GM12878 (cell line): ENCODE measurements around the gene SAPCD2. TPM values are rescaled to one million over a fixed set of nuclear protein-coding genes. Genes with fewer than 3 reads are reported as not detected.

Experiments
- CBFB ChIP-seq: IDR thresholded peaks from 2 replicates; pipeline ENCODE4 v1.6.1; 2016; ENCODE audit warnings: antibody characterized with exemption, low read depth
- CHD2 ChIP-seq: IDR thresholded peaks from 2 replicates; pipeline ENCODE4 v1.6.1; 2011; ENCODE audit warnings: low read depth, low read length, improper control_type of control experiment, borderline replicate concordance
- ESRRA ChIP-seq: IDR thresholded peaks from 2 replicates; pipeline ENCODE4 v1.6.1; 2012; ENCODE audit warnings: mild to moderate bottlenecking, low read length, improper control_type of control experiment
- JUNB ChIP-seq: IDR thresholded peaks from 2 replicates; pipeline ENCODE4 v1.6.1; 2016; ENCODE audit warnings: antibody characterized with exemption, mild to moderate bottlenecking
- LARP7 ChIP-seq: fragments of 450-650 bp; IDR thresholded peaks from 2 replicates; pipeline ENCODE4 v1.6.1; 2017; ENCODE audit warnings: mild to moderate bottlenecking
- NFYB ChIP-seq: IDR thresholded peaks from 2 replicates; pipeline ENCODE4 v1.6.1; 2011; ENCODE audit warnings: low read depth, mild to moderate bottlenecking, low read length, improper control_type of control experiment, moderate library complexity; ENCODE audit not compliant: insufficient read depth
- NKRF ChIP-seq: fragments of 450-650 bp; conservative IDR thresholded peaks from 2 replicates; pipeline ENCODE4 v1.6.1; 2017; ENCODE audit warnings: mild to moderate bottlenecking, moderate library complexity
- NR2C1 ChIP-seq: fragments of 450-650 bp; IDR thresholded peaks from 2 replicates; pipeline ENCODE4 v1.6.1; 2017; ENCODE audit warnings: antibody characterized with exemption, mild to moderate bottlenecking, moderate library complexity
- NRF1 ChIP-seq: conservative IDR thresholded peaks from 2 replicates; pipeline ENCODE4 v1.6.1; 2011; ENCODE audit warnings: mild to moderate bottlenecking, low read depth, low read length, improper control_type of control experiment
- PAX5 ChIP-seq: IDR thresholded peaks from 2 replicates; pipeline ENCODE4 v1.6.1; 2011; ENCODE audit warnings: low read depth, low read length, borderline replicate concordance
- PBX3 ChIP-seq: IDR thresholded peaks from 2 replicates; pipeline ENCODE4 v1.6.1; 2011; ENCODE audit warnings: mild to moderate bottlenecking, low read depth, low read length, moderate library complexity; ENCODE audit not compliant: insufficient replicate concordance
- POLR2AphosphoS5 ChIP-seq: IDR thresholded peaks from 2 replicates; pipeline ENCODE4 v1.6.1; 2011; ENCODE audit warnings: mild to moderate bottlenecking, low read length, inconsistent platforms
- RAD51 ChIP-seq: fragments of 450-650 bp; IDR thresholded peaks from 2 replicates; pipeline ENCODE4 v1.6.1; 2016; ENCODE audit warnings: moderate library complexity, mild to moderate bottlenecking, inconsistent platforms
- RFX5 ChIP-seq: IDR thresholded peaks from 2 replicates; pipeline ENCODE4 v1.6.1; 2011; ENCODE audit warnings: low read depth, low read length, improper control_type of control experiment
- SMAD5 ChIP-seq: IDR thresholded peaks from 2 replicates; pipeline ENCODE4 v1.6.1; 2016; ENCODE audit warnings: antibody characterized with exemption, low read depth
- STAT1 ChIP-seq: fragments of 450-650 bp; conservative IDR thresholded peaks from 2 replicates; pipeline ENCODE4 v1.6.1; 2014; ENCODE audit warnings: antibody characterized with exemption, mild to moderate bottlenecking
- STAT3 ChIP-seq: IDR thresholded peaks from 2 replicates; pipeline ENCODE4 v1.6.1; 2011; ENCODE audit warnings: low read depth, low read length, improper control_type of control experiment
- SUPT20H ChIP-seq: IDR thresholded peaks from 2 replicates; pipeline ENCODE4 v1.6.1; 2011; ENCODE audit warnings: low read depth, mild to moderate bottlenecking, low read length, moderate library complexity, borderline replicate concordance; ENCODE audit not compliant: control insufficient read depth
- TCF7 ChIP-seq: IDR thresholded peaks from 2 replicates; pipeline ENCODE4 v1.6.1; 2014; ENCODE audit warnings: antibody characterized with exemption, borderline replicate concordance
- ZBTB11 ChIP-seq: fragments of 450-650 bp; formaldehyde crosslinking; IDR thresholded peaks from 2 replicates; pipeline ENCODE4 v1.5.0; 2022; ENCODE audit warnings: mild to moderate bottlenecking, missing genetic modification characterization
- polyA plus RNA-seq, 11 experiments: library from polyadenylated mRNA; depleted of rRNA in 4 of 11; unstranded in 6 of 11; stranded (reverse) in 5 of 11; fragments of >200 nt; fragmentation: Nextera tagmentation in 4 of 11; fragmentation: Illumina TruSeq in 1 of 11; extraction: Ambion mirVana in 4 of 11; extraction: Trizol in 1 of 11; gene quantifications; 1 replicate in 1 of 11; 2 replicates in 10 of 11; pipeline versions ENCODE4 v1.2.1 to v1.2.3, GENCODE V29; 2011 to 2016; ENCODE audit warnings: inconsistent platforms in 2 of 11, missing spikeins in 2 of 11, low read depth in 1 of 11
- total RNA-seq, 4 experiments: library from RNA; depleted of rRNA in 3 of 4; stranded (reverse); fragments of >200 nt in 3 of 4; fragmentation: Illumina TruSeq in 1 of 4; extraction: Trizol in 1 of 4; gene quantifications; 2 replicates each; pipeline versions ENCODE4 v1.2.1 to v1.2.3, GENCODE V29; 2013 to 2021

SAPCD2 gene
- total and polyA plus RNA-seq, 10 of the 15 experiments (the other 5 are each of a cell fraction or from before 2014, with no cell fraction given), result 1.6 to 35.2 (median 7.2) TPM

GRCh38 chr9:137077758-137078693 is 7.7 kb upstream of the SAPCD2 start (continued):
- TF ChIP-seq RFX5 (no peak), LARP7 (0 out of 2 replicates have a peak, but pooled peaks have one; percentile 13), NKRF (0 out of 2 replicates have a peak, but pooled peaks have one; percentile 65), PBX3 (no peak), TCF7 (no peak), POLR2AphosphoS5 (no peak; the same call in 1 of the 2 replicates), NR2C1 (no peak), CHD2 (0 out of 2 replicates have a peak, but pooled peaks have one; percentile 30), PAX5 (0 out of 2 replicates have a peak, but pooled peaks have one; percentile 21), JUNB (no peak), STAT3 (no peak), ESRRA (no peak), SMAD5 (no peak), CBFB (no peak), NFYB (no peak), RAD51 (no peak), SUPT20H (no peak), NRF1 (no peak), STAT1 (no peak), ZBTB11 (CRISPR knock-in tag) (no peak)
